Activated CD4-positive, alpha-beta T cell treated with anti-CD3 and anti-CD28 coated beads, Interleukin-2, amount 10 ng/mL, durations not matched to agents 24 days and 14 days (primary cell): ENCODE measurements around the gene DOP1A. TPM values are rescaled to one million over a fixed set of nuclear protein-coding genes. Genes with fewer than 3 reads are reported as not detected.

Experiments
- DNase-seq: peaks from one replicate; pipeline ENCODE4 v3.0.0; 2022
- H3K27ac Mint-ChIP-seq: one replicate; pipeline ENCODE4 v1.8.0; 2022; ENCODE audit warnings: mild to moderate bottlenecking, mixed read lengths
- H3K27me3 Mint-ChIP-seq: one replicate; pipeline ENCODE4 v1.8.0; 2022; ENCODE audit warnings: mixed read lengths
- H3K36me3 Mint-ChIP-seq: one replicate; pipeline ENCODE4 v1.8.0; 2022; ENCODE audit warnings: low read depth, mild to moderate bottlenecking, mixed read lengths
- H3K4me1 Mint-ChIP-seq: one replicate; pipeline ENCODE4 v1.8.0; 2021; ENCODE audit warnings: mixed read lengths
- H3K4me3 Mint-ChIP-seq: one replicate; pipeline ENCODE4 v1.8.0; 2022; ENCODE audit warnings: mild to moderate bottlenecking, moderate library complexity, mixed read lengths
- H3K9me3 Mint-ChIP-seq: one replicate; pipeline ENCODE4 v1.8.0; 2021; ENCODE audit warnings: mixed read lengths
- intact Hi-C: fragments of 100-400 bp; cut with micrococcal nuclease; formaldehyde crosslinking; loops from one replicate; pipeline ENCODE4 v1.15.1; 2023
- total RNA-seq: library from RNA; stranded (reverse); gene quantifications from 2 replicates; pipeline ENCODE4 v1.2.3, GENCODE V29; 2022

Gene DOP1A
- total RNA-seq, 1 donor from 2014 or later = 6.2 TPM

- Mint-ChIP-seq H3K27ac (no peak overlapping the region), H3K36me3 (peaks cover 12% of the 10 kb centered on the region), H3K9me3 (peaks cover 2% of the 10 kb centered on the region), H3K4me3 (no peak overlapping the region), H3K4me1 (no peaks in the 10 kb centered on the region), H3K27me3 (no peaks in the 10 kb centered on the region)
- DNase-seq = no peak
- intact Hi-C loops = no loop called here
Measured at GRCh38 chr6:83098589-83098988, 31.1 kb downstream of the DOP1A start.

DNA sequence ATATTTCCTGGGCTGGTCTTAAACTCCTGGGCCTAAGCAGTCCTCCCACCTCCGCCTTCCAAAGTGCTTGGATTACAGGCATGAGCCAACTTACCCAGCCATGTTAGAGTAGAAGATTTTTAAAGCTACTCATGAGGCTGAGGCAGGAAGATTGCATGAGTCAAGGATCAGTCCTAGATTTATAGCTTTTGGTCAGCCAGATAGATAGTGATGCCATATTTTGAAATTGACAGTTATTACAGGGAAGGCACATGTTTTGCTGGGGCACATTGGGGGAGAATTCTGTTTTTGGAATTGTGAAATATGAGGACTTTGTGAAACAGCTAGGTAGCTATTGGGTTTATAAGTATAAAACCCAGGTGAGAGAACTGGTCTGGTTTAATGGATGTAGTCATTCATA, 40.9 kb downstream of the DOP1A start:
- Mint-ChIP-seq H3K27ac (no peak overlapping the region), H3K27me3 (no peaks in the 10 kb centered on the region), H3K4me3 (no peak overlapping the region), H3K9me3 (peaks cover 8% of the 10 kb centered on the region), H3K4me1 (no peaks in the 10 kb centered on the region), H3K36me3 (peaks cover 9% of the 10 kb centered on the region)
- no peak for DNase-seq
- intact Hi-C loops = no loop called here

- no peak for DNase-seq
- no peaks in the 10 kb centered on the region for H3K9me3 Mint-ChIP-seq
- H3K4me3 Mint-ChIP-seq = no peak overlapping the region
- intact Hi-C loops = no loop called here
- H3K4me1 Mint-ChIP-seq = no peaks in the 10 kb centered on the region
- H3K27me3 Mint-ChIP-seq = no peaks in the 10 kb centered on the region
- H3K27ac Mint-ChIP-seq = no peak overlapping the region
- peaks cover 2% of the 10 kb centered on the region for H3K36me3 Mint-ChIP-seq
Measured at GRCh38 chr6:83113258-83113657, 45.8 kb downstream of the DOP1A start.

DNA sequence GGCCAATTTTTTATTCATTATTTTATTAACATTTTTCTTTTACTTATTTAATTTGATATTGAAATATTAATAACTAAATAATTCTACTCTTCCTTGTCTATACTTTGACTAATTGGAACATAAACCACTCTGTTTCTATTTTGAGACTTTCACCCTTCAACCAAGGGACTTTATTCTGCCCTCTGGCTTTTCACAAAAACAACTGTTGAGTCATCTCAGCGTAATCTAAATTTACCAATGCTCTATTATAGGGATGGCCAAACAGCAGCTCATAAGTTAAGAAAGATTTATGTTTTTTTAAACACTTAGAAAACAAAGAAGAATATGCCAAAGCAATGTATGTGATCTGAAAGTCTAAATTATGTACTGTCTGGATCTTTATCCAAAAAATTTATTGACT, 46.7 kb downstream of the DOP1A start:
- no peak for DNase-seq
- Mint-ChIP-seq H3K4me3 (no peak overlapping the region), H3K9me3 (no peaks in the 10 kb centered on the region), H3K27me3 (no peaks in the 10 kb centered on the region), H3K4me1 (no peaks in the 10 kb centered on the region), H3K36me3 (peaks cover 2% of the 10 kb centered on the region), H3K27ac (no peak overlapping the region)
- intact Hi-C loops = no loop called here

DNA sequence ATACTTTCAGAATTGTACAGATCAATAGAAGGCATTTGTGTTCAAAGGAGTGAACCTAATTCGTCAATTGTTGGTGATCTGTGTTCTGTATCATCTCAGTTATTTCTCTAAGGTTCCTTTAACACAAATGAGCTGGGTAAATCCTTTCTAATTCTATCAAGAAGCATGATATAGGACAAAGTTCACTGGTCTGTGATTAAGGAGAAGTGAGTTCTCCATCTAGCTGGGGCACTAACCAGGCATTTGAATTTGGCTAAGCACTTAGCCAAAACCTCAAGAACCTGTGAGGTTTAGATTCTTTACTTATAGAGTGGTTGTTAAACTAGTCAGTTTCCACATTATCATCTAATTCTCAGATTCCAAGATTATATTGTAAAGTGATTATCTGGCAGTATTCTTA, 50.3 kb downstream of the DOP1A start:
- Mint-ChIP-seq H3K4me1 (no peaks in the 10 kb centered on the region), H3K27ac (no peak overlapping the region)

GRCh38 chr6:83119742-83120300, 52.4 kb downstream of the DOP1A start:
- Mint-ChIP-seq H3K4me3 (no peak overlapping the region), H3K9me3 (no peaks in the 10 kb centered on the region), H3K4me1 (no peaks in the 10 kb centered on the region), H3K27me3 (no peaks in the 10 kb centered on the region), H3K36me3 (peaks cover 4% of the 10 kb centered on the region), H3K27ac (no peak overlapping the region)
- DNase-seq = no peak
- intact Hi-C loops = no loop called here

More for the DNA sequence above, 50.3 kb downstream of the DOP1A start:
- no peak for DNase-seq
- Mint-ChIP-seq H3K4me3 (no peak overlapping the region), H3K9me3 (no peaks in the 10 kb centered on the region), H3K36me3 (no peaks in the 10 kb centered on the region), H3K27me3 (no peaks in the 10 kb centered on the region)
- intact Hi-C loops = no loop called here

GRCh38 chr6:83124553-83124952, 57.1 kb downstream of the DOP1A start:
- Mint-ChIP-seq H3K4me1 (no peaks in the 10 kb centered on the region), H3K27me3 (no peaks in the 10 kb centered on the region), H3K27ac (no peak overlapping the region), H3K9me3 (no peaks in the 10 kb centered on the region), H3K4me3 (no peak overlapping the region), H3K36me3 (peaks cover 24% of the 10 kb centered on the region)
- DNase-seq = no peak
- intact Hi-C loops = no loop called here

DNA sequence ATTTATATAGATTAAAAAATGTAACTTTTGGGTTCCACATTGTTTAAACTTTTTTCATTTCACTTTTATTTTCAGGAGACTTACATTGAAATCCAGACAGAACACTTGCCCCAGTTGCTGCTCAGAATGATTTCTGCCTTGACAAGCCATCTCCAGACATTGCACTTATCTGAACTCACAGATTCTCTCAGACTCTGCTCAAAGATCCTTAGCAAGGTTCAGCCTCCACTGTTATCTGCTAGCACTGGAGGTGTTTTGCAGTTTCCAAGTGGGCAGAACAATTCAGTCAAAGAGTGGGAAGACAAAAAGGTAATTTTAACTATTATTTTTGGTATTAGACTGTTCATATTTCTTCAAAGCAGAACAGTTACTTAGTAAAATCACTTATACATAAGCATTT, 58.0 kb downstream of the DOP1A start:
- no peak overlapping the region for H3K4me3 Mint-ChIP-seq
- H3K36me3 Mint-ChIP-seq = peaks cover 28% of the 10 kb centered on the region
- H3K9me3 Mint-ChIP-seq = no peaks in the 10 kb centered on the region
- intact Hi-C loops = no loop called here
- H3K27me3 Mint-ChIP-seq = no peaks in the 10 kb centered on the region
- no peak for DNase-seq
- no peak overlapping the region for H3K27ac Mint-ChIP-seq
- H3K4me1 Mint-ChIP-seq = no peaks in the 10 kb centered on the region

- Mint-ChIP-seq H3K27ac (no peak overlapping the region), H3K4me1 (no peaks in the 10 kb centered on the region)
Measured at GRCh38 chr6:83126223-83126622, 58.8 kb downstream of the DOP1A start.

DNA sequence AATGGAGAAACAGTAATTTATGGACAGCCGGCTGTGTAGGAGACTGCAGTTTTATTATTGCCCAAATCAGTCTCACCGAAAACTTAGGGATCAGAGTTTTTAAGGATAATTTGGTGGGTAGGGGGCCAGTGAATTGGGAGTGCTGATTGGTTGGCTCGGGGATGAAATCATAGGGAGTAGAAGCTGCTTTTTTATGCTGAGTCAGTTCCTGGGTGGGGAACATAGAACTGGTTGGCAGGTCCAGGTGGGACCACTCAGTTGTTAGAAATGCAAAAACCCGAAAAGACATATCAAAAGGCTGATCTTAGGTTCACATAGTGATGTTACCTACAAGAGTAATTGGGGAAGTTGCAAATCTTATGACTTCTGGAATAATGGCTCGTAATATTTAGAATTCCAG, 59.3 kb downstream of the DOP1A start:
- DNase-seq = no peak
- Mint-ChIP-seq H3K9me3 (no peaks in the 10 kb centered on the region), H3K4me3 (no peak overlapping the region), H3K27ac (no peak overlapping the region), H3K27me3 (no peaks in the 10 kb centered on the region), H3K36me3 (peaks cover 31% of the 10 kb centered on the region), H3K4me1 (no peaks in the 10 kb centered on the region)
- intact Hi-C loops = no loop called here

More at GRCh38 chr6:83126223-83126622, 58.8 kb downstream of the DOP1A start:
- H3K4me3 Mint-ChIP-seq = no peak overlapping the region
- peaks cover 31% of the 10 kb centered on the region for H3K36me3 Mint-ChIP-seq
- H3K27me3 Mint-ChIP-seq = no peaks in the 10 kb centered on the region
- H3K9me3 Mint-ChIP-seq = no peaks in the 10 kb centered on the region
- intact Hi-C loops = no loop called here
- DNase-seq = no peak

- no peaks in the 10 kb centered on the region for H3K4me1 Mint-ChIP-seq
- intact Hi-C loops = no loop called here
- DNase-seq = no peak
- peaks cover 31% of the 10 kb centered on the region for H3K36me3 Mint-ChIP-seq
- no peaks in the 10 kb centered on the region for H3K27me3 Mint-ChIP-seq
- H3K4me3 Mint-ChIP-seq = no peak overlapping the region
- H3K9me3 Mint-ChIP-seq = no peaks in the 10 kb centered on the region
- H3K27ac Mint-ChIP-seq = no peak overlapping the region
Measured at GRCh38 chr6:83127258-83127657, 59.8 kb downstream of the DOP1A start.

DNA sequence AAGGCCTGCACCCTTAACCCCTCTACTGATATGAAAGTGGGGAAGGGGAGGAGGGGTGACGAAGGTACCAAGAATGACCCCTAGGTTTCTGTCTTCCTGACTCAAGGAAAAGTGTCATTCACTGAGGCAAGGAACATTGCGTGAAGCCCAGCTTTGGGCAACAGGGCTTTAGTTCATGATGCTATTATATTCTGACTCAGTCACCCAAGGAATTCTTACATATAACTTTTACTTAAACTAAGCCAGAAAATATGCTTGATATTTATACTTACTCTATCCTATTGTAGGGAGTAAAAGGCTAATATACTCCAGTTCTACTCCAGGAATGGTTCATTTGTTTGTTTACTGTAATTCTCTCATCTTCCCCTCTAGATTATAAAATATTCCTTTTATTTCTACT, 60.5 kb downstream of the DOP1A start:
- Mint-ChIP-seq H3K36me3 (peaks cover 31% of the 10 kb centered on the region), H3K9me3 (no peaks in the 10 kb centered on the region), H3K4me3 (no peak overlapping the region), H3K27ac (no peak overlapping the region), H3K4me1 (no peaks in the 10 kb centered on the region), H3K27me3 (no peaks in the 10 kb centered on the region)
- no peak for DNase-seq
- intact Hi-C loops = no loop called here

GRCh38 chr6:83132121-83132520, 64.7 kb downstream of the DOP1A start:
- no peak overlapping the region for H3K27ac Mint-ChIP-seq
- no peaks in the 10 kb centered on the region for H3K4me1 Mint-ChIP-seq
- intact Hi-C loops = no loop called here
- H3K4me3 Mint-ChIP-seq = no peak overlapping the region
- H3K27me3 Mint-ChIP-seq = no peaks in the 10 kb centered on the region
- DNase-seq = no peak
- H3K36me3 Mint-ChIP-seq = peaks cover 23% of the 10 kb centered on the region
- H3K9me3 Mint-ChIP-seq = no peaks in the 10 kb centered on the region

- intact Hi-C loops = no loop called here
- Mint-ChIP-seq H3K4me3 (no peak overlapping the region), H3K27me3 (no peaks in the 10 kb centered on the region), H3K36me3 (peaks cover 20% of the 10 kb centered on the region), H3K4me1 (no peaks in the 10 kb centered on the region), H3K9me3 (no peaks in the 10 kb centered on the region), H3K27ac (no peak overlapping the region)
- no peak for DNase-seq
Measured at GRCh38 chr6:83138118-83138722, 70.7 kb downstream of the DOP1A start.

DNA sequence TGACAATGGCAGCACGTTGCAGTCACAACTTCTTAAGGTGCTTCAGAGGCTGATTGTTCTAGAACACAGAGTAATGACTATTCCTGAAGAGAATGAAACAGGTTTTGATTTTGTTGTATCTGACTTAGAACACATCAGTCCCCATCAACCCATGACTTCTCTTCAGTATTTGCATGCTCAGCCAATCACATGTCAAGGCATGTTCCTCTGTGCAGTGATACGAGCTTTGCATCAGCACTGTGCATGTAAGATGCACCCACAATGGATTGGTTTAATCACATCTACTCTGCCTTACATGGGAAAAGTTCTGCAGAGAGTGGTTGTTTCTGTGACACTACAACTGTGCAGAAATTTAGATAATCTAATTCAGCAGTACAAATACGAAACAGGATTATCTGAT, 71.3 kb downstream of the DOP1A start:
- no peaks in the 10 kb centered on the region for H3K4me1 Mint-ChIP-seq
- intact Hi-C loops = no loop called here

More for the DNA sequence above, 71.3 kb downstream of the DOP1A start:
- Mint-ChIP-seq H3K27me3 (no peaks in the 10 kb centered on the region), H3K27ac (no peak overlapping the region), H3K9me3 (no peaks in the 10 kb centered on the region), H3K36me3 (peaks cover 22% of the 10 kb centered on the region), H3K4me3 (no peak overlapping the region)
- no peak for DNase-seq
